ENCODE data around the gene OSBPL6.
"Not testable (repeated sequence)": the region's sequence is repeated elsewhere in the genome, so short reads cannot be mapped to it uniquely, and the experiment has no call there.

The OSBPL6 gene

GRCh38 chr2:178414266-178415247, 220.2 kb downstream of the OSBPL6 start:
- TF ChIP-seq Cebpa-rat (IDR thresholded peaks at IDR 0.05): peak in 8 of 11 experiments; percentile 28 to 94 (median 72); a peak in 9 of 22 replicates
- peaks cover 0 to 14% (median 0%) of the 10 kb centered on the region in 11 experiments; a peak in 4 of 22 replicates for H3K9me3 ChIP-seq (replicated peaks in 1 of 11)
- peak overlapping the region; percentile 90 to 99 (median 97) for H3K27ac ChIP-seq
- peaks cover 27 to 60% (median 48%) of the 10 kb centered on the region in 10 experiments for H3K4me1 ChIP-seq
- peaks cover 0 to 30% (median 6%) of the 10 kb centered on the region in 11 experiments; a peak in 11 of 22 replicates for H3K36me3 ChIP-seq
- H3K4me2 ChIP-seq: peak overlapping the region; percentile 68 to 88 (median 83)
- H3K4me3 ChIP-seq: peak overlapping the region; percentile 58 to 77 (median 68)
- no peaks in the 10 kb centered on the region for H3K27me3 ChIP-seq
- peak overlapping the region; percentile 92 to 99 (median 94) for H3K9ac ChIP-seq
- peaks cover 0 to 18% (median 0%) of the 10 kb centered on the region in 11 experiments; a peak in 2 of 22 replicates for H4K20me1 ChIP-seq

- Histone ChIP-seq H4K20me1 (peaks cover 0 to 19% (median 0%) of the 10 kb centered on the region in 11 experiments; a peak in 2 of 22 replicates), H3K4me1 (peaks cover 37 to 74% (median 57%) of the 10 kb centered on the region in 10 experiments), H3K4me2 (peak overlapping the region; percentile 43 to 88 (median 82); a peak in 20 of 22 replicates), H3K4me3 (peak overlapping the region in 3 of 10 experiments; percentile 13 to 70 (median 64); a peak in 3 of 20 replicates), H3K36me3 (peaks cover under 1 to 44% (median 9%) of the 10 kb centered on the region in 11 experiments; a peak in 20 of 22 replicates), H3K9me3 (replicated peaks in 1 of 11) (peaks cover 0 to 5% (median 0%) of the 10 kb centered on the region in 11 experiments; a peak in 6 of 22 replicates), H3K27me3 (no peaks in the 10 kb centered on the region), H3K27ac (peak overlapping the region in 6 of 11 experiments; percentile 2 to 99 (median 96); a peak in 9 of 22 replicates), H3K9ac (peak overlapping the region in 3 of 11 experiments; percentile 94 to 99 (median 99); a peak in 5 of 22 replicates)
- no peak for TF ChIP-seq Cebpa-rat (IDR thresholded peaks at IDR 0.05)
Observed at GRCh38 chr2:178415979-178416378, 221.7 kb downstream of the OSBPL6 start.

- Histone ChIP-seq H3K36me3 (peaks cover 20 to 64% (median 28%) of the 10 kb centered on the region in 11 experiments; a peak in 21 of 22 replicates), H3K4me2 (peak overlapping the region in 9 of 11 experiments; percentile 25 to 76 (median 40); a peak in 13 of 22 replicates), H3K27ac (peak overlapping the region in 2 of 11 experiments; percentile 9 to 12; a peak in 1 of 22 replicates), H4K20me1 (peaks cover 0 to 19% (median 0%) of the 10 kb centered on the region in 11 experiments; a peak in 2 of 22 replicates), H3K4me1 (peaks cover 37 to 64% (median 51%) of the 10 kb centered on the region in 10 experiments), H3K9me3 (replicated peaks in 1 of 11) (peaks cover 0 to 20% (median 17%) of the 10 kb centered on the region in 11 experiments; a peak in 20 of 22 replicates), H3K27me3 (no peaks in the 10 kb centered on the region), H3K9ac (peak overlapping the region in 3 of 11 experiments; percentile 0 to 32 (median 26); a peak in 2 of 22 replicates), H3K4me3 (no peak overlapping the region)
- TF ChIP-seq Cebpa-rat (IDR thresholded peaks at IDR 0.05): no peak
Observed at GRCh38 chr2:178417916-178418315, 223.6 kb downstream of the OSBPL6 start.

GRCh38 chr2:178418426-178418825, 224.1 kb downstream of the OSBPL6 start:
- peaks cover 37 to 60% (median 48%) of the 10 kb centered on the region in 10 experiments for H3K4me1 ChIP-seq
- peak overlapping the region in 1 of 11 experiments; percentile 12; a peak in 2 of 22 replicates for H3K27ac ChIP-seq
- H3K4me2 ChIP-seq: peak overlapping the region in 9 of 11 experiments; percentile 25 to 76 (median 40); a peak in 14 of 22 replicates

GRCh38 chr2:178419123-178419522, 224.8 kb downstream of the OSBPL6 start:
- Histone ChIP-seq H3K9ac (no peak overlapping the region), H3K36me3 (peaks cover 21 to 76% (median 40%) of the 10 kb centered on the region in 11 experiments; a peak in 21 of 22 replicates), H3K9me3 (replicated peaks in 1 of 11) (peaks cover 0 to 32% (median 29%) of the 10 kb centered on the region in 11 experiments; a peak in 20 of 22 replicates), H3K4me3 (no peak overlapping the region), H3K4me1 (peaks cover 37 to 60% (median 48%) of the 10 kb centered on the region in 10 experiments), H4K20me1 (peaks cover 0 to 19% (median 0%) of the 10 kb centered on the region in 11 experiments; a peak in 2 of 22 replicates), H3K4me2 (peak overlapping the region in 2 of 11 experiments; percentile 30 to 76; a peak in 4 of 22 replicates), H3K27me3 (no peaks in the 10 kb centered on the region), H3K27ac (no peak overlapping the region)
- TF ChIP-seq Cebpa-rat (IDR thresholded peaks at IDR 0.05): no peak

More at GRCh38 chr2:178418426-178418825, 224.1 kb downstream of the OSBPL6 start:
- peaks cover 0 to 19% (median 0%) of the 10 kb centered on the region in 11 experiments; a peak in 2 of 22 replicates for H4K20me1 ChIP-seq
- peaks cover 21 to 69% (median 33%) of the 10 kb centered on the region in 11 experiments; a peak in 21 of 22 replicates for H3K36me3 ChIP-seq
- H3K9ac ChIP-seq: peak overlapping the region in 5 of 11 experiments; percentile 0 to 32 (median 26); a peak in 5 of 22 replicates
- H3K27me3 ChIP-seq: no peaks in the 10 kb centered on the region
- no peak for TF ChIP-seq Cebpa-rat (IDR thresholded peaks at IDR 0.05)
- H3K4me3 ChIP-seq: no peak overlapping the region
- peaks cover 0 to 25% (median 22%) of the 10 kb centered on the region in 11 experiments; a peak in 20 of 22 replicates for H3K9me3 ChIP-seq (replicated peaks in 1 of 11)

GRCh38 chr2:178420463-178420999, 226.2 kb downstream of the OSBPL6 start:
- no peak overlapping the region for H3K9ac ChIP-seq
- peaks cover 6 to 45% (median 38%) of the 10 kb centered on the region in 11 experiments for H3K9me3 ChIP-seq (replicated peaks in 1 of 11)
- no peak overlapping the region for H3K4me3 ChIP-seq
- H3K36me3 ChIP-seq: peaks cover 26 to 82% (median 52%) of the 10 kb centered on the region in 11 experiments
- no peak overlapping the region for H3K27ac ChIP-seq
- H4K20me1 ChIP-seq: peaks cover 0 to 19% (median 0%) of the 10 kb centered on the region in 11 experiments; a peak in 2 of 22 replicates
- TF ChIP-seq Cebpa-rat (IDR thresholded peaks at IDR 0.05): no peak
- H3K27me3 ChIP-seq: no peaks in the 10 kb centered on the region
- peak overlapping the region in 8 of 11 experiments; percentile 1 to 24 (median 20); a peak in 7 of 22 replicates for H3K4me2 ChIP-seq
- H3K4me1 ChIP-seq: peaks cover 29 to 53% (median 40%) of the 10 kb centered on the region in 10 experiments

GRCh38 chr2:178422097-178422496, 227.8 kb downstream of the OSBPL6 start:
- H4K20me1 ChIP-seq: peaks cover 0 to 19% (median 0%) of the 10 kb centered on the region in 11 experiments; a peak in 3 of 22 replicates
- no peaks in the 10 kb centered on the region for H3K27me3 ChIP-seq
- peaks cover 8 to 55% (median 41%) of the 10 kb centered on the region in 11 experiments for H3K9me3 ChIP-seq (replicated peaks in 1 of 11)
- H3K27ac ChIP-seq: no peak overlapping the region
- TF ChIP-seq Cebpa-rat (IDR thresholded peaks at IDR 0.05): no peak
- H3K4me3 ChIP-seq: no peak overlapping the region
- peaks cover 19 to 37% (median 25%) of the 10 kb centered on the region in 10 experiments for H3K4me1 ChIP-seq
- no peak overlapping the region for H3K9ac ChIP-seq
- peaks cover 41 to 86% (median 65%) of the 10 kb centered on the region in 11 experiments for H3K36me3 ChIP-seq
- no peak overlapping the region for H3K4me2 ChIP-seq

- Histone ChIP-seq H3K36me3 (peaks cover 53 to 94% (median 78%) of the 10 kb centered on the region in 11 experiments), H3K9me3 (replicated peaks in 1 of 11) (peaks cover 8 to 55% (median 41%) of the 10 kb centered on the region in 11 experiments), H3K4me1 (peaks cover 5 to 21% (median 12%) of the 10 kb centered on the region in 10 experiments; a peak in 19 of 20 replicates)
- H3K9ac ChIP-seq, H3K27ac ChIP-seq, H3K4me2 ChIP-seq, H3K27me3 ChIP-seq, H3K4me3 ChIP-seq, H4K20me1 ChIP-seq: not testable (repeated sequence)
Observed at GRCh38 chr2:178423746-178424145, 229.4 kb downstream of the OSBPL6 start.

Measured in BLaER1 treated with 17β-estradiol and CSF1 and Interleukin-3, amounts not matched to agents 10 nM and 100 nM (cell line).